Measurements from ENCODE around the gene NKAIN2. TPM values are rescaled to one million over a fixed set of nuclear protein-coding genes. Genes with fewer than 3 reads are reported as not detected.

Gene NKAIN2
- total and polyA plus RNA-seq, 9 of the 15 experiments (the other 6 are each of a cell fraction or from before 2014, with no cell fraction given), result not detected

DNA sequence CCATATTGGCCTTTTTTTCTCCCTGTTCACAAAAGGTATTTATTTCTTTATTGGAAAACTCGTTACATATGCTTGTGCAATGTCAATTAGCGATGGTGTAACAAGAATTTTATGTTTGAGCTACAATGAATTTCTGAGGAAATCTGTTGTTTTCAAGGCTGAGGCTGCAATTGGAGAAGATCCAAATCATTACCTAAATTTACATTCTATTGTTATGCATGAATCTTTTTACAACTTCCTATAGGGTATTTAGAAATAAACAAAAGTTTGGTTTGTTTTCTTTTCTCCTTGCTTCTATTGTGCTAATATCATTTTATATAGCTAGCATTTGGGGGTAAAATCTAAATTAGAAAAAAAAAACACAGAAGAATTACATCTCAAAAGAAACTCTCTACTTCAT is 34.7 kb upstream of the NKAIN2 start (continued):
- TF ChIP-seq ETV5 (CRISPR knock-in tag; IDR thresholded peaks at IDR 0.05; ENCODE audit: low read depth), result no peak
- no peak for TF ChIP-seq FOXM1 (IDR thresholded peaks at IDR 0.05; ENCODE audit: low read depth)
- no peak for TF ChIP-seq FOXM1 (CRISPR knock-in tag; IDR thresholded peaks at IDR 0.05; ENCODE audit: low read depth)
- TF ChIP-seq ZNF79 (CRISPR knock-in tag; IDR thresholded peaks at IDR 0.05; ENCODE audit: low read depth), result no peak
- no peak for TF ChIP-seq TAF15 (IDR thresholded peaks at IDR 0.05; ENCODE audit: low read depth, low read length)
- TF ChIP-seq MED1 (CRISPR knock-in tag; IDR thresholded peaks at IDR 0.05; ENCODE audit: borderline replicate concordance), result no peak

DNA sequence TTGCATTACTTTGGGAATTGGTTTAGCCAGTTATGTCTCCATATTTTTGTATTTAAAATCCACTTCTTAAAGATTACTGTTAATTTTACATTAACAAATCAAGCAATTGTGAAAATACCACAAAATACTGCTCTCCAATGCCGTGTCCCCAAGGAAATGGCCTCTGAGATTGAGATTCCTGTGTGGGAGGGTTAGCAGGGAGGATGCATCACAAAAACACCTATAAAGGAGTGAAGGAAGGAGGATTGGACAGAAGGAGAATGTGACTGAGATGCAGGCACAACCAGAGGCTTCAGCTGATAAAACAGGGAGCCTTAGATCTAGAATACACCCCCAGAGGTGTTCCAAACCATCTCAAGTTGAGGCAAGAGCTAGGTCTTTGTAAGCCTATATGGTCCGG is 34.2 kb upstream of the NKAIN2 start:
- in situ Hi-C loops (cut with MboI), result no loop called here
- CTCF ChIA-PET (ENCODE audit: low intra/inter-chr PET ratio), result no interaction called here
- no peak for ATAC-seq
- H3K9ac ChIP-seq (ENCODE audit: insufficient read depth in 1 of 2, low read depth in 2 of 2, low read length in 2 of 2), result no peak overlapping the region
- 0% methylated on average over 2 of the region's 2 CpGs for WGBS (ENCODE audit: insufficient coverage, low coverage, missing lambda C conversion rate)
- no peak overlapping the region for H3K4me3 ChIP-seq
- no peaks in the 10 kb centered on the region for H3K79me2 ChIP-seq (ENCODE audit: control insufficient read depth, insufficient read depth, low read length)
- DNase-seq (ENCODE audit: extremely low read depth in 1 of 4, low spot score in 3 of 4), result no peak
- intact Hi-C loops (cut with micrococcal nuclease), result no loop called here
- TF ChIP-seq NR2C1 (IDR thresholded peaks at IDR 0.05) (no peak), NR2C1 (tag; IDR thresholded peaks at IDR 0.05) (no peak), EP300 (IDR thresholded peaks at IDR 0.05; ENCODE audit: low read length) (no peak)
- no peaks in the 10 kb centered on the region; the same call in 1 of the 2 replicates for H3K9me3 ChIP-seq (replicated peaks; ENCODE audit: control insufficient read depth, insufficient read depth, low read depth, low read length)
- H3K9me1 ChIP-seq (ENCODE audit: control insufficient read depth, insufficient read depth, low read length), result no peaks in the 10 kb centered on the region
- H3K27ac ChIP-seq (ENCODE audit: extremely low read depth, low read depth, low read length), result no peak overlapping the region
- no peak overlapping the region for H3K4me2 ChIP-seq (ENCODE audit: insufficient read depth, low read length)
- H4K20me1 ChIP-seq (replicated peaks; ENCODE audit: control insufficient read depth, insufficient read depth, low read length), result no peaks in the 10 kb centered on the region
- H3K36me3 ChIP-seq (ENCODE audit: control insufficient read depth, insufficient read depth, low read length), result no peaks in the 10 kb centered on the region
- H3K27me3 ChIP-seq (ENCODE audit: control insufficient read depth in 2 of 2, insufficient read depth in 2 of 2, low read length in 2 of 2), result no peaks in the 10 kb centered on the region
- BruUV-seq (replicated peaks), result no TSS peak
- H2AFZ ChIP-seq (ENCODE audit: low read depth, low read length), result no peak overlapping the region
- no peak for FAIRE-seq
- no peaks in the 10 kb centered on the region for H3K4me1 ChIP-seq (replicated peaks in 1 of 2; ENCODE audit: control insufficient read depth in 2 of 2, insufficient read depth in 2 of 2, low read length in 2 of 2)
- POLR2A ChIA-PET, result no interaction called here
